ENCODE measurements around the gene EFNA5. TPM values are rescaled to one million over a fixed set of nuclear protein-coding genes. Genes with fewer than 3 reads are reported as not detected.

The EFNA5 gene
- total RNA-seq, 1 experiment from 2014 or later: 1.5 TPM

DNA sequence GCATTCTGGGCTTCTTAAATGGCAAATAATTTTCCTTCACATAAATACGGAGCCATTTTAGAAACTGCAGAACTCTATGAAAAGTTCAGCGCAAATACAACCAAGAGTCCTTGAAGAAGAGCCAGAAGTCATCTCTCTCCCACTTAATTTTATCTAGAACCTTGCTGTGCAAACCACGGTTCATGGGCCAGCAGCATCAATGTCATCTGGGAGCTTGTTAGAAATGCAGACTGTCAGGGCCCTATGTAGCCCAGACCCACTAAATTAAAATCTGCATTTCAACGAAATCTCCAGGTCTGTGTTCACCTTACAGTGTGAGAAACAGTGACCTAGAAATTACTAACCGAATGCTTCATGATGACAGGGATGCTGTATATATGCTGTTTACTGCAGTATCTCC is 12.2 kb downstream of the EFNA5 start:
- TF ChIP-seq, protein P1, sequence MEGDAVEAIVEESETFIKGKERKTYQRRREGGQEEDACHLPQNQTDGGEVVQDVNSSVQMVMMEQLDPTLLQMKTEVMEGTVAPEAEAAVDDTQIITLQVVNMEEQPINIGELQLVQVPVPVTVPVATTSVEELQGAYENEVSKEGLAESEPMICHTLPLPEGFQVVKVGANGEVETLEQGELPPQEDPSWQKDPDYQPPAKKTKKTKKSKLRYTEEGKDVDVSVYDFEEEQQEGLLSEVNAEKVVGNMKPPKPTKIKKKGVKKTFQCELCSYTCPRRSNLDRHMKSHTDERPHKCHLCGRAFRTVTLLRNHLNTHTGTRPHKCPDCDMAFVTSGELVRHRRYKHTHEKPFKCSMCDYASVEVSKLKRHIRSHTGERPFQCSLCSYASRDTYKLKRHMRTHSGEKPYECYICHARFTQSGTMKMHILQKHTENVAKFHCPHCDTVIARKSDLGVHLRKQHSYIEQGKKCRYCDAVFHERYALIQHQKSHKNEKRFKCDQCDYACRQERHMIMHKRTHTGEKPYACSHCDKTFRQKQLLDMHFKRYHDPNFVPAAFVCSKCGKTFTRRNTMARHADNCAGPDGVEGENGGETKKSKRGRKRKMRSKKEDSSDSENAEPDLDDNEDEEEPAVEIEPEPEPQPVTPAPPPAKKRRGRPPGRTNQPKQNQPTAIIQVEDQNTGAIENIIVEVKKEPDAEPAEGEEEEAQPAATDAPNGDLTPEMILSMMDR (IDR thresholded peaks at IDR 0.05; ENCODE audit: insufficient read depth in 1 of 2, low read depth in 1 of 2, low read length in 1 of 2, severe bottlenecking in 1 of 2, unreplicated experiment in 1 of 2): no peak
- Mint-ChIP-seq H3K9me3 (ENCODE audit: unreplicated experiment) (no peaks in the 10 kb centered on the region), H3K4me1 (ENCODE audit: low read depth, unreplicated experiment) (peaks cover 1% of the 10 kb centered on the region), H3K27me3 (ENCODE audit: insufficient read depth, unreplicated experiment) (peaks cover 15% of the 10 kb centered on the region), H3K27ac (ENCODE audit: unreplicated experiment) (no peak overlapping the region), H3K36me3 (ENCODE audit: insufficient read depth, unreplicated experiment) (no peaks in the 10 kb centered on the region), H3K4me3 (ENCODE audit: unreplicated experiment) (no peak overlapping the region)
- Histone ChIP-seq H3K36me3 (ENCODE audit: control insufficient read depth, insufficient read depth, low read length) (no peaks in the 10 kb centered on the region), H3K4me3 (ENCODE audit: low read depth, low read length) (no peak overlapping the region), H3K9me3 (no peaks in the 10 kb centered on the region), H3K27me3 (replicated peaks; ENCODE audit: control insufficient read depth, insufficient read depth, low read length) (no peaks in the 10 kb centered on the region), H3K4me1 (no peaks in the 10 kb centered on the region)
- no TSS peak for BruUV-seq (replicated peaks)
- intact Hi-C loops (cut with micrococcal nuclease; ENCODE audit: unreplicated experiment): no loop called here
- no peak for DNase-seq
- ChIA-PET CTCF (no interaction called here), POLR2A (no interaction called here)

DNA sequence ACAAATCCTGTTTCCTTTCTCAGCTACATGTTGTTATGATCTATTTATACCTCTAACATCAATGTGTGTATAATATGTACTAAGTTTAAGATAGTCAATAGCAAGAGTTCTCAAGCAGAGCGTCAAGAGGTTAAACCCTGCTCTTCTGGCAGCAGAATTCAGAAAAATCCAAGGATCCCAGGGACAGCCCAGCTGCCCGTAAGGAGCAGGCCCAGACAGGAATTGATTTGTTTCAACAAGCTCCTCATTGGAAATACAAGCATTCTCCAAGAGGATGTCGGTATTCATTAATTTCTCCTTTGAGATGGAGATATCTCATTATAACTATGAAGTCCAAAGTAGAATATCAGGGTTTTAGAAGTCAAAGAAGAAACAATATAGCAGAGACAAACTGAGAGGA is 14.9 kb downstream of the EFNA5 start:
- H3K9me3 ChIP-seq: no peaks in the 10 kb centered on the region
- no peak overlapping the region for H3K4me3 Mint-ChIP-seq (ENCODE audit: unreplicated experiment)
- peaks cover 6% of the 10 kb centered on the region for H3K27me3 Mint-ChIP-seq (ENCODE audit: insufficient read depth, unreplicated experiment)
- peaks cover 9% of the 10 kb centered on the region for H3K4me1 Mint-ChIP-seq (ENCODE audit: low read depth, unreplicated experiment)
- no peaks in the 10 kb centered on the region for H3K9me3 Mint-ChIP-seq (ENCODE audit: unreplicated experiment)
- no peaks in the 10 kb centered on the region for H3K27me3 ChIP-seq (replicated peaks; ENCODE audit: control insufficient read depth, insufficient read depth, low read length)
- intact Hi-C loops (cut with micrococcal nuclease; ENCODE audit: unreplicated experiment): no loop called here
- no peaks in the 10 kb centered on the region for H3K36me3 ChIP-seq (ENCODE audit: control insufficient read depth, insufficient read depth, low read length)
- H3K4me3 ChIP-seq (ENCODE audit: low read depth, low read length): no peak overlapping the region
- TF ChIP-seq, protein P1 (IDR thresholded peaks at IDR 0.05; ENCODE audit: insufficient read depth in 1 of 2, low read depth in 1 of 2, low read length in 1 of 2, severe bottlenecking in 1 of 2, unreplicated experiment in 1 of 2): no peak
- no peaks in the 10 kb centered on the region for H3K36me3 Mint-ChIP-seq (ENCODE audit: insufficient read depth, unreplicated experiment)
- DNase-seq: no peak
- POLR2A ChIA-PET: no interaction called here
- CTCF ChIA-PET: no interaction called here
- no peaks in the 10 kb centered on the region for H3K4me1 ChIP-seq
- no peak overlapping the region for H3K27ac Mint-ChIP-seq (ENCODE audit: unreplicated experiment)
- BruUV-seq (replicated peaks): no TSS peak

- Mint-ChIP-seq H3K9me3 (ENCODE audit: unreplicated experiment) (no peaks in the 10 kb centered on the region), H3K4me1 (ENCODE audit: low read depth, unreplicated experiment) (peaks cover 9% of the 10 kb centered on the region), H3K4me3 (ENCODE audit: unreplicated experiment) (no peak overlapping the region), H3K36me3 (ENCODE audit: insufficient read depth, unreplicated experiment) (no peaks in the 10 kb centered on the region), H3K27me3 (ENCODE audit: insufficient read depth, unreplicated experiment) (peaks cover 5% of the 10 kb centered on the region), H3K27ac (ENCODE audit: unreplicated experiment) (no peak overlapping the region)
- BruUV-seq (replicated peaks): no TSS peak
- no peaks in the 10 kb centered on the region for H3K27me3 ChIP-seq (replicated peaks; ENCODE audit: control insufficient read depth, insufficient read depth, low read length)
- CTCF ChIA-PET: no interaction called here
- H3K4me3 ChIP-seq (ENCODE audit: low read depth, low read length): no peak overlapping the region
- H3K4me1 ChIP-seq: no peaks in the 10 kb centered on the region
- intact Hi-C loops (cut with micrococcal nuclease; ENCODE audit: unreplicated experiment): no loop called here
- DNase-seq: no peak
- no peaks in the 10 kb centered on the region for H3K36me3 ChIP-seq (ENCODE audit: control insufficient read depth, insufficient read depth, low read length)
- H3K9me3 ChIP-seq: no peaks in the 10 kb centered on the region
- POLR2A ChIA-PET: no interaction called here
- TF ChIP-seq, protein P1 (IDR thresholded peaks at IDR 0.05; ENCODE audit: insufficient read depth in 1 of 2, low read depth in 1 of 2, low read length in 1 of 2, severe bottlenecking in 1 of 2, unreplicated experiment in 1 of 2): no peak
Measured at GRCh38 chr5:107654827-107655226, 15.9 kb downstream of the EFNA5 start.
